Endothelial cell of umbilical vein (primary cell): ENCODE data around the gene ALKBH7. TPM values are rescaled to one million over a fixed set of nuclear protein-coding genes. Genes with fewer than 3 reads are reported as not detected.
A peak's percentile ranks its signal among the peaks of the same experiment; 100 is the strongest.
"Not testable (repeated sequence)": the region's sequence is repeated elsewhere in the genome, so short reads cannot be mapped to it uniquely, and the experiment has no call there.

Experiments
- BruUV-seq: library from RNA; stranded (reverse); fragments of 400-500 nt; replicated peaks from 2 replicates; lab custom pipeline; 2021; lab: Mats Ljungman, UMichigan
- CTCF ChIA-PET: fragments of 300-600, 350-600 bp; sonication (Branson Sonifier 250); formaldehyde crosslinking; loops from one replicate; lab custom pipeline; 2021; ENCODE audit warnings: antibody characterized with exemption, inconsistent platforms; lab: Charles Lee
- POLR2A ChIA-PET: fragments of 300-600, 350-600 bp; sonication (Branson Sonifier 250); formaldehyde crosslinking; loops from one replicate; lab custom pipeline; 2021; ENCODE audit warnings: antibody characterized with exemption, inconsistent platforms; lab: Charles Lee
- DNase-seq: peaks from one replicate; pipeline ENCODE4 v3.0.0-alpha.2; 2011; ENCODE audit warnings: low read depth, low spot score
- FAIRE-seq: peaks from 2 replicates; lab custom pipeline; 2011; peaks lifted over from hg19 to GRCh38; lab: Jason Lieb, UNC
- H2AFZ ChIP-seq: 2 replicates; pipeline ENCODE4 v1.6.0; 2012; ENCODE audit warnings: low read depth, low read length, control low read depth, inconsistent platforms
- H3K27ac ChIP-seq: 2 replicates; pipeline ENCODE4 v1.5.1; 2011; ENCODE audit warnings: low read depth, mild to moderate bottlenecking, control low read depth, low read length, moderate library complexity; ENCODE audit not compliant: insufficient read depth
- H3K27me3 ChIP-seq, 2 experiments: 2 replicates each; pipeline versions ENCODE4 v1.6.0 to v1.6.1; 2011; ENCODE audit warnings: low read length in 2 of 2, mixed read lengths in 1 of 2; ENCODE audit not compliant: control insufficient read depth in 2 of 2, insufficient read depth in 2 of 2
- H3K36me3 ChIP-seq, 2 experiments: 2 replicates in 1 of 2; 3 replicates in 1 of 2; pipeline ENCODE4 v1.5.1; 2011; ENCODE audit warnings: low read length in 2 of 2, mild to moderate bottlenecking in 1 of 2, moderate library complexity in 1 of 2; ENCODE audit not compliant: control insufficient read depth in 2 of 2, insufficient read depth in 2 of 2; ENCODE audit errors: extremely low read depth in 1 of 2
- H3K4me1 ChIP-seq: 3 replicates; pipeline ENCODE4 v1.5.1; 2011; ENCODE audit warnings: mild to moderate bottlenecking, low read length; ENCODE audit not compliant: control insufficient read depth, insufficient read depth; ENCODE audit errors: extremely low read depth
- H3K4me2 ChIP-seq: 2 replicates; pipeline ENCODE4 v1.6.1; 2011; ENCODE audit warnings: low read length, control low read depth, mixed read lengths; ENCODE audit not compliant: insufficient read depth
- H3K4me3 ChIP-seq, 3 experiments: fragments of 200-600 bp in 1 of 3; sonication (generic), shearing (Covaris generic) in 1 of 3; replicated peaks in 1 of 3; 2 replicates each; pipeline ENCODE4 v1.5.1; 2011 to 2016; ENCODE audit warnings: control low read depth in 3 of 3, low read length in 3 of 3, mild to moderate bottlenecking in 2 of 3, inconsistent platforms in 1 of 3, low read depth in 1 of 3, moderate library complexity in 1 of 3; ENCODE audit not compliant: insufficient read depth in 1 of 3
- H3K79me2 ChIP-seq: 2 replicates; pipeline ENCODE4 v1.6.0; 2012; ENCODE audit warnings: low read length, inconsistent platforms; ENCODE audit not compliant: control insufficient read depth, insufficient read depth
- H3K9ac ChIP-seq: replicated peaks from 2 replicates; pipeline ENCODE3; 2011; ENCODE audit warnings: low read length, control low read depth; ENCODE audit not compliant: insufficient read depth; ENCODE audit errors: extremely low read depth
- H3K9me1 ChIP-seq: replicated peaks from 3 replicates; pipeline ENCODE4 v1.6.0; 2011; ENCODE audit warnings: mild to moderate bottlenecking, low read length; ENCODE audit not compliant: control insufficient read depth, insufficient read depth; ENCODE audit errors: extremely low read depth
- H3K9me3 ChIP-seq: replicated peaks from 2 replicates; pipeline ENCODE4 v1.5.1; 2012; ENCODE audit warnings: low read length, inconsistent platforms; ENCODE audit not compliant: control insufficient read depth, insufficient read depth
- H4K20me1 ChIP-seq: replicated peaks from 2 replicates; pipeline ENCODE3; 2011; ENCODE audit warnings: mild to moderate bottlenecking, low read length; ENCODE audit not compliant: control insufficient read depth, insufficient read depth; ENCODE audit errors: extremely low read depth
- GATA2 ChIP-seq: IDR thresholded peaks from 2 replicates; pipeline ENCODE4 v1.7.0; 2011; ENCODE audit warnings: low read depth, mild to moderate bottlenecking, moderate library complexity, mixed read lengths, low read length; ENCODE audit not compliant: insufficient read length, insufficient read depth
- POLR2AphosphoS5 ChIP-seq: IDR thresholded peaks from 2 replicates; pipeline ENCODE4 v1.6.1; 2012; ENCODE audit warnings: low read depth, mild to moderate bottlenecking, control low read depth, low read length, moderate library complexity; ENCODE audit not compliant: insufficient read depth
- dilution Hi-C: fragments of 300-500 bp; cut with MboI; formaldehyde crosslinking; loops from one replicate; pipeline ENCODE4 v1.15.0; 2019; ENCODE audit warnings: low sequenced_read_pairs; ENCODE audit not compliant: extremely low pct_ligation_motif_present
- intact Hi-C: fragments of 100-400 bp; cut with micrococcal nuclease; formaldehyde crosslinking; loops from one replicate; pipeline ENCODE4 v1.10.0; 2022
- polyA plus RNA-seq, 4 experiments: library from polyadenylated mRNA; depleted of rRNA in 3 of 4; stranded (reverse) in 3 of 4; unstranded in 1 of 4; fragments of >200 nt; gene quantifications; 2 replicates each; pipeline versions ENCODE4 v1.2.1 to v1.2.3, GENCODE V29; 2011 to 2012; ENCODE audit warnings: missing spikeins in 1 of 4
- total RNA-seq: library from RNA; stranded (reverse); gene quantifications from 2 replicates; pipeline ENCODE4 v1.2.3, GENCODE V29; 2021
- TF ChIP-seq, protein P1 (sequence below), 2 donors: IDR thresholded peaks; 1 replicate in 1 of 2; 2 replicates in 1 of 2; pipeline ENCODE4 v1.5.1; 2011; ENCODE audit warnings: low read length in 2 of 2, mild to moderate bottlenecking in 2 of 2, moderate library complexity in 2 of 2, control low read depth in 1 of 2, inconsistent platforms in 1 of 2, low read depth in 1 of 2; ENCODE audit not compliant: insufficient read depth in 1 of 2; ENCODE audit errors: extremely low read depth in 1 of 2
- TF ChIP-seq, protein P2 (sequence below): IDR thresholded peaks from 2 replicates; pipeline ENCODE4 v1.6.1; 2011; ENCODE audit not compliant: insufficient read depth, insufficient read length

Gene ALKBH7
- total and polyA plus RNA-seq, 2 donors (not counting 3 experiments of a cell fraction or from before 2014, with no cell fraction given) = 48.8 to 59.4 TPM

DNA sequence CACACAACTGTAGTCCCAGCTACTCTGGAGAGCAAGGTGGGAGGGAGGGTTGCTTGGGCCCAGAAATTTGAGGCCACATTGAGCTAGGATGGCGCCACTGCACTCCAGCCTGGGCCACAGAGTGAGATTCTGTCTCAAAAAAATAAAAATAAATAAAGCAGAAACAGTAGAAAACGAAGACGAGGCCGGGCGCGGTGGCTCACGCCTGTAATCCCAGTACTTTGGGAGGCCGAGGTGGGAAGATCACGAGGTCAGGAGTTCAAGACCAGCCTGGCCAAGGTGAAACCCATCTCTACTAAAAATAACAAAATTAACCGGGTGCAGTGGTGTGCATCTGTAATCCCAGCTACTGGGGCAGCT is 11.8 kb upstream of the ALKBH7 start:
- CTCF ChIA-PET = interaction anchor here (0.7 to 1.7 kb wide), 4 partner anchors 12 to 393 kb away, joined by 3 to 8 read pairs (median 3); partner anchors contain the start of gene ALKBH7
- dilution Hi-C loops, H3K27me3 ChIP-seq, H4K20me1 ChIP-seq, H3K9me1 ChIP-seq, H3K4me1 ChIP-seq, H3K27ac ChIP-seq, H3K9me3 ChIP-seq, H3K36me3 ChIP-seq, FAIRE-seq, DNase-seq, BruUV-seq: not testable (repeated sequence)
- Histone ChIP-seq H3K4me3 (peak overlapping the region in 2 of 3 experiments; percentile 69 to 77), H3K4me2 (peak overlapping the region; percentile 1), H2AFZ (peak overlapping the region; percentile 54), H3K9ac (peak overlapping the region; percentile 77), H3K79me2 (peaks cover 13% of the 10 kb centered on the region)
- POLR2A ChIA-PET = interaction anchor here (3.4 kb wide), 1 partner anchor 11 kb away, joined by 16 read pairs; the partner anchor contains the start of gene ALKBH7
- intact Hi-C loops = loop anchor here (1.0 kb wide), 2 partner anchors 12 to 64 kb away; no protein-coding TSS in a partner anchor

DNA sequence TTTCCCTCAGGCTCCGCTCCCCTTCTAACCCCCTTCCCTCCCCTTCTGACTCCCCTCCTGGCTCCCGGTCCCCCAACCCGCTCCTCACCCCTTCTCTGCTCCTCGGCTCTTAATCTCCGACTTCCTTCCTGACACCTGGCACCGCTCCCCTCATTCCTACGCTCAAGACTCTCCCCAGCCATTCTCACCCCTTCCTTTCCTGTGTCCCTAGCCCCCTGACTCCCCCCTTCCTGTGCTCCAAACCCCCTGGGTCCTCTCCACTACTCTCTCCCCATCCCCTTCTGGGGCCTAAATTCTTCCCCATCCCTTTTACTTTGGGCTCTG is 10.6 kb upstream of the ALKBH7 start:
- BruUV-seq = no TSS peak
- Histone ChIP-seq H2AFZ (peak overlapping the region; percentile 96), H3K4me1 (peaks cover 7% of the 10 kb centered on the region), H3K4me2 (peak overlapping the region; percentile 72), H3K27ac (peak overlapping the region; percentile 57), H3K27me3 (no peaks in the 10 kb centered on the region), H3K4me3 (peak overlapping the region; percentile 69 to 95 (median 77)), H3K79me2 (peaks cover 13% of the 10 kb centered on the region), H4K20me1 (no peaks in the 10 kb centered on the region), H3K36me3 (peaks cover 5 to 13% of the 10 kb centered on the region in 2 experiments), H3K9me3 (no peaks in the 10 kb centered on the region), H3K9me1 (no peaks in the 10 kb centered on the region), H3K9ac (peak overlapping the region; percentile 77)
- dilution Hi-C loops = no loop called here
- no peak for DNase-seq
- TF ChIP-seq, protein P1, sequence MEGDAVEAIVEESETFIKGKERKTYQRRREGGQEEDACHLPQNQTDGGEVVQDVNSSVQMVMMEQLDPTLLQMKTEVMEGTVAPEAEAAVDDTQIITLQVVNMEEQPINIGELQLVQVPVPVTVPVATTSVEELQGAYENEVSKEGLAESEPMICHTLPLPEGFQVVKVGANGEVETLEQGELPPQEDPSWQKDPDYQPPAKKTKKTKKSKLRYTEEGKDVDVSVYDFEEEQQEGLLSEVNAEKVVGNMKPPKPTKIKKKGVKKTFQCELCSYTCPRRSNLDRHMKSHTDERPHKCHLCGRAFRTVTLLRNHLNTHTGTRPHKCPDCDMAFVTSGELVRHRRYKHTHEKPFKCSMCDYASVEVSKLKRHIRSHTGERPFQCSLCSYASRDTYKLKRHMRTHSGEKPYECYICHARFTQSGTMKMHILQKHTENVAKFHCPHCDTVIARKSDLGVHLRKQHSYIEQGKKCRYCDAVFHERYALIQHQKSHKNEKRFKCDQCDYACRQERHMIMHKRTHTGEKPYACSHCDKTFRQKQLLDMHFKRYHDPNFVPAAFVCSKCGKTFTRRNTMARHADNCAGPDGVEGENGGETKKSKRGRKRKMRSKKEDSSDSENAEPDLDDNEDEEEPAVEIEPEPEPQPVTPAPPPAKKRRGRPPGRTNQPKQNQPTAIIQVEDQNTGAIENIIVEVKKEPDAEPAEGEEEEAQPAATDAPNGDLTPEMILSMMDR (IDR thresholded peaks at IDR 0.05; ENCODE audit: extremely low read depth in 1 of 2, insufficient read depth in 1 of 2, low read depth in 1 of 2, low read length in 2 of 2) = no peak
- no peak for TF ChIP-seq GATA2
- TF ChIP-seq POLR2AphosphoS5 = no peak
- TF ChIP-seq, protein P2, sequence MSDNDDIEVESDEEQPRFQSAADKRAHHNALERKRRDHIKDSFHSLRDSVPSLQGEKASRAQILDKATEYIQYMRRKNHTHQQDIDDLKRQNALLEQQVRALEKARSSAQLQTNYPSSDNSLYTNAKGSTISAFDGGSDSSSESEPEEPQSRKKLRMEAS = no peak
- ChIA-PET POLR2A (interaction anchor here (3.4 kb wide), 1 partner anchor 10 kb away, joined by 16 read pairs; the partner anchor contains the start of gene ALKBH7), CTCF (interaction anchor here (1.1 to 1.7 kb wide), 5 partner anchors 10 to 236 kb away, joined by 3 to 8 read pairs (median 4); partner anchors contain the start of gene ALKBH7)
- peak; percentile 24 for FAIRE-seq
- intact Hi-C loops = no loop called here
